GM18505 (cell line): ENCODE data around the gene DGKD.
A peak's percentile ranks its signal among the peaks of the same experiment; 100 is the strongest.
"Not testable (repeated sequence)": the region's sequence is repeated elsewhere in the genome, so short reads cannot be mapped to it uniquely, and the experiment has no call there.

Experiments used
- ATAC-seq: cut with Tn5 transposase; IDR thresholded peaks from one replicate; pipeline ENCODE4 v1.9.1; 2021; ENCODE audit not compliant: unreplicated experiment
- POLR2A ChIP-seq: IDR thresholded peaks from 4 replicates; pipeline ENCODE4 v1.6.1; 2011; ENCODE audit warnings: borderline replicate concordance; ENCODE audit not compliant: insufficient read depth, insufficient read length; ENCODE audit errors: extremely low read depth

Gene DGKD

DNA sequence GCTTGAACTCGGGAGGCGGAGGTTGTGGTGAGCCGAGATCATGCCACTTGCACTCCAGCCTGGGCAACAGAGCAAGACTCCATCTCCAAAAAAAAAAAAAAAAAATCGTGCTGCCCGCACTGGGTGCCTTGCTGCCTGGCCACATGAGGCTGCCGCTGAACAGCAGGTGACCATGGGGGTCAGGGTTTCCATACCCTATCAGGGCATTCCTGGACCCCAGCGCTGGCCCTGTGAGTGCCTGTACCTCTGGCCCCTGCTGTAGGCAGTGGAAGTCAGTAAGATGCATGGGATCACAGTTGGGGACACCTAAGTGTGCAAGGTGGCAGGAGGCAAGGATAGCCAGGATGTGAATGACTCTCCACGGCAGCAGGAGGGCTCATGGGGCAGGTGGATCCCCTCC lies 27.8 kb upstream of the DGKD start:
- no peak for ATAC-seq
- TF ChIP-seq POLR2A = no peak

GRCh38 chr2:233328922-233329321 lies 25.4 kb upstream of the DGKD start:
- ATAC-seq = no peak
- no peak for TF ChIP-seq POLR2A

DNA sequence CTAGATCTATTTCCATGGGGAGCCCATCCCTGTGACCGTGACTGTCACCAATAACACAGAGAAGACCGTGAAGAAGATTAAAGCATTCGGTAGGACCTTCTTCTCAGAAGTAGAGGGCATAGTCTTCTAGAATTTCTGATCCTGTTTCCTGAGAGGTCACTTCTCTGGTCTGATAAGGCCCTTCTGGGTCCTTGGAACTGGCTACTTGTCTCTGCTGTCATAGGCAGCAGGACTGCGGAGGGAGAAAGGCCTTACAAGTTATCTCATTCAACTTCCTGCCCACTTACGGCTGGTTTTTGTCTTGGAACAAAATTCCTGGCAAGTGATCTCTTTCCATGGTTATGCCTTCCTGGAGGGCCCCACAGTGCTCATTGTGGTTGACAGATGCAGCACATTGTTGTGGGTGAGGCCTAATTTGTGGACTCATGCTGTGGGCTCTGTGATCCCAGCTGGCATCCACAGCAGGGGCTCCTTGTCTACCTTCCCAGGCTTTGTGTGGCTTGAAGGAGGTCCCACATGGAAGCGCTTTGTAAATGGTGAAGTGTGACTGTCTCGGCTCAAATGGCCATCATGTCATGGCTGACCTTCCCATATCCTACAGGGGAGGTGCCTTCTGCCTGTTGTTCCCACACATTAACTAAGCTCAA lies 24.7 kb upstream of the DGKD start:
- TF ChIP-seq POLR2A = no peak
- ATAC-seq = no peak

DNA sequence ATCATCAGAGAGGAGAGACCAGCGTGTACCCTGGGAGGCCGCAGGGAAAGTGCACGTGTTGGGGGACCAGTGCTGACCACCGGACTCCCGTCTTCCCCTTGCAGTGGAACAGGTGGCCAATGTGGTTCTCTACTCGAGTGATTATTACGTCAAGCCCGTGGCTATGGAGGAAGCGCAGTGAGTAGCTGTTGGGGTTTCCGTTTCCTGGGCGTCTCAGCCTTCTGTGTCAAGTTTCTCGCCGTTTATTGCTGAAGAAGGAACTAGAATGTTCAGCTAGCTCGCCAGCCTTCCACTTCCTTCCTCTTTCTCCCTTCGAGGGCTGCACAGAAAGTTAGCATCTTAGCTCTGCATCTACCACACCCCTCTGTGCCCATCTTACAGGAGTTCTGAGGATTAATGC lies 22.8 kb upstream of the DGKD start:
- peak; percentile 55 for TF ChIP-seq POLR2A
- ATAC-seq = peak; percentile 85

GRCh38 chr2:233332125-233332524 lies 22.2 kb upstream of the DGKD start:
- no peak for ATAC-seq
- no peak for TF ChIP-seq POLR2A

DNA sequence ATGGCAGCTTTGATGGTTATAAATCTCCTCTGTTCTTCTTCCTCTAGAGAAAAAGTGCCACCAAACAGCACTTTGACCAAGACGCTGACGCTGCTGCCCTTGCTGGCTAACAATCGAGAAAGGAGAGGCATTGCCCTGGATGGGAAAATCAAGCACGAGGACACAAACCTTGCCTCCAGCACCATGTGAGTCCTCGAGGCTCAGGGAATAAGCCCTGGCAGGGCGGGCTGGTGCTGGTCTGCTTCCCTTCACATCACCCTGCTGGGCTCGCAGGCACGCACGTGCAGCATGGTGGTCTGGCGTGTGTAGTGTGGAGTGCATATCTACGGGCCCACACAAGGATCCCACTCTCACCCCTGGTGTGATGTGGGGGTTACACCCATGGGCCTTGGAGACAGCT lies 19.4 kb upstream of the DGKD start:
- no peak for TF ChIP-seq POLR2A
- no peak for ATAC-seq

- not testable (repeated sequence) for ATAC-seq
Observed at GRCh38 chr2:233336091-233336490, 18.2 kb upstream of the DGKD start.

DNA sequence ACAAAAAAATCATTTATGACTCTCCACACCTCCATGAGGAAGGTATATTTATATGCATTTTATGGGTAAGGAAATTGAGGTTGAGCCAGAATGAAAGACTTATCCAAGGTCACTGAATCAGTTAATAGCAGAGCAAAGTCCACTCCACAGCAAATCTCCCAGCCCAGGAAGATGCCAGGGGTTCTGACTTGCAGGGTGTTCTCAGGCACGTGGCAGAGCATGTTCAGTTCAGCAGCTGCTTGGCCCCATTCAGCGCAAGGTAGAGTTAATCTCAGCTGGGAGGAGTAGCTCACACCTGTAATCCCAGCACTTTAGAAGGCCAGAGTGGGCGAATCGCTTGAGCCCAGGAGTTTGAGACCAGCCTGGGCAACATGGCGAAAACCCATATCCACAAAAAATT lies 17.8 kb upstream of the DGKD start:
- ATAC-seq = no peak
- no peak for TF ChIP-seq POLR2A

DNA sequence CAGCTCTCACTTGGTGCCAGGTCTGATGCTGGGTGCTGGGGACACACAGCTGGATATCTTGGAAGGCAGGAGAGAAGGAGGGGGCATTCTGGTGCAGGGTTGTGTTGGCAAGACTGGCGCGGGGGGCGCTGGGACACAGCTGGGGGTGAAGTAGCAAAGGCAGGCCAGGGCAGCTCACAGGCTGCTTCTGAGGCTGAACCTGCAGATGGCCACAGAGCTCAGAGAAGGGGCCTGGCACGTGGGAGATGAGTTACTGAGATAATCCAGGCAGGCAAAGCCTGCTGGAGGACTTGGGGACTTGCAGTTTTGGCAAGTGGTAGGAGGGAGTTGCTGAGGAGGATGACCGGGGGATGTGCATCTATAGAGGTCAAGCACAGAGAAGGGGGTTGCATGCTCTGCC lies 16.2 kb upstream of the DGKD start:
- no peak for ATAC-seq
- no peak for TF ChIP-seq POLR2A

- ATAC-seq = no peak
- TF ChIP-seq POLR2A = no peak
Observed at GRCh38 chr2:233338812-233339368, 15.4 kb upstream of the DGKD start.

- no peak for ATAC-seq
- no peak for TF ChIP-seq POLR2A
Observed at GRCh38 chr2:233339427-233339826, 14.9 kb upstream of the DGKD start.

- no peak for ATAC-seq
- TF ChIP-seq POLR2A = no peak
Observed at GRCh38 chr2:233341296-233341695, 13.0 kb upstream of the DGKD start.

- TF ChIP-seq POLR2A = no peak
- no peak for ATAC-seq
Observed at GRCh38 chr2:233342301-233342700, 12.0 kb upstream of the DGKD start.

GRCh38 chr2:233343171-233343705 lies 11.1 kb upstream of the DGKD start:
- no peak for ATAC-seq
- no peak for TF ChIP-seq POLR2A
